Measurements from ENCODE around the gene CAPN7.

DNA sequence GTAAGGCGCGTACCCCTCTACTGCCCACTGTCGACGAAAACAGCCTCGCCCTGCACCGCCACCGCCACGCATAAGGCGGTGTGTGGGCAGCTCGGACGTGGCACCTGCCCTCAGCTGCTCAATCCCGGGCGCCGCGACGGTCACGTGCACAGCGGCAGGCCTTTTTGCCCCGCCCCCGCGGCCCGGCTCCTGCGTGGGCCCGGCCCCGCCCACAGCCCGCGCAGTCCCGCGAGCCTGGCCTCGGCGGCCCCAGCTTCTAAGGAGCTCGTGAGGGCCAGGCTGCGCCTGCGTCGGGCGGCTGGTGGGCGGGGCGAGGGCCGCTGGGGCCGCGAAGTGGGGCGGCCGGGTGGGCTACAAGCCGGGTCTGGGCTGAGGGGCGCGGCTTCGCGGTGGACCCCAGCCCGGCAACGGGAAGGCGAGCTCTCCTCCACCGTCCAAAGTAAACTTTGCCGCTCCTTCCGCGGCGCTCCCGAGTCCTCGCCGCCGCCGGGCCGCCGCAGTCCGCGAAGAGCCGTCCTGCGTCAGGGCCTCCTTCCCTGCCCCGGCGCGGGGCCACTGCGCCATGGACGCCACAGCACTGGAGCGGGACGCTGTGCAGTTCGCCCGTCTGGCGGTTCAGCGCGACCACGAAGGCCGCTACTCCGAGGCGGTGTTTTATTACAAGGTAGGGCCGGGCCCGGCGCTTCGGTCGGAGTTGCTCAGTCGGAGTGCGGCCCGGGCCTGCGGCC lies at the start of gene CAPN7:
- TF ChIP-seq, protein P1, sequence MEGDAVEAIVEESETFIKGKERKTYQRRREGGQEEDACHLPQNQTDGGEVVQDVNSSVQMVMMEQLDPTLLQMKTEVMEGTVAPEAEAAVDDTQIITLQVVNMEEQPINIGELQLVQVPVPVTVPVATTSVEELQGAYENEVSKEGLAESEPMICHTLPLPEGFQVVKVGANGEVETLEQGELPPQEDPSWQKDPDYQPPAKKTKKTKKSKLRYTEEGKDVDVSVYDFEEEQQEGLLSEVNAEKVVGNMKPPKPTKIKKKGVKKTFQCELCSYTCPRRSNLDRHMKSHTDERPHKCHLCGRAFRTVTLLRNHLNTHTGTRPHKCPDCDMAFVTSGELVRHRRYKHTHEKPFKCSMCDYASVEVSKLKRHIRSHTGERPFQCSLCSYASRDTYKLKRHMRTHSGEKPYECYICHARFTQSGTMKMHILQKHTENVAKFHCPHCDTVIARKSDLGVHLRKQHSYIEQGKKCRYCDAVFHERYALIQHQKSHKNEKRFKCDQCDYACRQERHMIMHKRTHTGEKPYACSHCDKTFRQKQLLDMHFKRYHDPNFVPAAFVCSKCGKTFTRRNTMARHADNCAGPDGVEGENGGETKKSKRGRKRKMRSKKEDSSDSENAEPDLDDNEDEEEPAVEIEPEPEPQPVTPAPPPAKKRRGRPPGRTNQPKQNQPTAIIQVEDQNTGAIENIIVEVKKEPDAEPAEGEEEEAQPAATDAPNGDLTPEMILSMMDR (IDR thresholded peaks at IDR 0.05) = peak in 3 of 6 experiments; percentile 39 to 56 (median 51)
- TF ChIP-seq POLR2A (IDR thresholded peaks at IDR 0.05) = peak; percentile 82 to 97
